Kidney epithelial cell (primary cell): ENCODE measurements around the gene MCC. TPM values are rescaled to one million over a fixed set of nuclear protein-coding genes. Genes with fewer than 3 reads are reported as not detected.

Experiments used
- DNase-seq: peaks from one replicate; pipeline ENCODE4 v3.0.0-alpha.2; 2010; ENCODE audit warnings: low read depth
- H3K27me3 ChIP-seq: 2 replicates; pipeline ENCODE4 v1.6.0; 2011; ENCODE audit warnings: low read length; ENCODE audit not compliant: control insufficient read depth, insufficient read depth
- H3K36me3 ChIP-seq: 2 replicates; pipeline ENCODE4 v1.5.1; 2011; ENCODE audit warnings: low read length; ENCODE audit not compliant: control insufficient read depth, insufficient read depth
- H3K4me3 ChIP-seq: 2 replicates; pipeline ENCODE4 v1.5.1; 2011; ENCODE audit warnings: low read depth, mild to moderate bottlenecking, control low read depth, low read length
- CTCF ChIP-seq: IDR thresholded peaks from 2 replicates; pipeline ENCODE4 v1.5.1; 2011; ENCODE audit warnings: mild to moderate bottlenecking, moderate library complexity, low read length, control low read depth, inconsistent platforms; ENCODE audit not compliant: insufficient read depth, poor library complexity, severe bottlenecking
- total RNA-seq: library from RNA; depleted of rRNA; stranded (reverse); fragments of >200 nt; gene quantifications from 2 replicates; pipeline ENCODE4 v1.2.3, GENCODE V29; 2015

Gene MCC
- total RNA-seq, 1 donor from 2014 or later: 16.7 TPM

DNA sequence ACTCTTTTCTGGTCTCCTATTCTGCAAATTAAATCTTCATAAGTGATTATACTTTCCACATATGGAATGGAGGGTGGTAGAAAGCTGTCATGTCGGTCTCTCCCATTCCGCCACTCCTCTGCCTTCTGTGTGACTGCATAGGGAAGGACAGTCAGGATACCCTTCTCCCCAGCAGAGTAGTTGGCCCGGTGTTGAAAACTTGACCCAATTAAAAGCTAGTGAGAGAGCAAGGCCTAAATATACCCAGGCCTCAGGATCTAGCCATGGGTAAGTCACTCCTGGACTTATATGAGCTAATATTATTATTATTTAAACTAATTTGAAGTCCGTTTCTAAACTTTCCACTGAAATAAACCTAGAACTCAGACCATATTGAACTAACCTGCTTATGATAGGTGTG, 248.2 kb downstream of the MCC start:
- Histone ChIP-seq H3K27me3 (no peaks in the 10 kb centered on the region), H3K36me3 (no peaks in the 10 kb centered on the region), H3K4me3 (no peak overlapping the region)
- no peak for TF ChIP-seq CTCF
- DNase-seq: no peak

DNA sequence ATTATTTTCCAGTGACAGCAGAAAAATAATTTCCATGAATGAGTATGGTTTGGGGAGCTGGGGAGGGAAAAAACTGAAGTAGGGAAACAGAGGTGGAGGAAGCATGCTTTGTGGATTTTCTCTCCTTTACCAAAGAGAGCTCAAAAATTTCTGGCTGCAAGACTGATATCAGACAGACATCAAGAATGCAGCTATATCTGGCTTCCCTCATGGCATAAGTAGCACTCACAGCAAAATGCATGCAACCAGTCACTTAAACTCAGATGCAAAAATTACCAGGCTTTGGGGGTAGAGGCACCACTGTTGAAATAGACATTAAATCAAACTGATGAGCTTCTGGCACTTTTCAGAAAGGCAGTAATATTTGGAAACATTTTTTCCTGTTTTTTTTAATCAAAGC, 250.4 kb downstream of the MCC start:
- H3K27me3 ChIP-seq: no peaks in the 10 kb centered on the region
- no peak for TF ChIP-seq CTCF
- H3K36me3 ChIP-seq: no peaks in the 10 kb centered on the region
- H3K4me3 ChIP-seq: no peak overlapping the region
- DNase-seq: no peak

DNA sequence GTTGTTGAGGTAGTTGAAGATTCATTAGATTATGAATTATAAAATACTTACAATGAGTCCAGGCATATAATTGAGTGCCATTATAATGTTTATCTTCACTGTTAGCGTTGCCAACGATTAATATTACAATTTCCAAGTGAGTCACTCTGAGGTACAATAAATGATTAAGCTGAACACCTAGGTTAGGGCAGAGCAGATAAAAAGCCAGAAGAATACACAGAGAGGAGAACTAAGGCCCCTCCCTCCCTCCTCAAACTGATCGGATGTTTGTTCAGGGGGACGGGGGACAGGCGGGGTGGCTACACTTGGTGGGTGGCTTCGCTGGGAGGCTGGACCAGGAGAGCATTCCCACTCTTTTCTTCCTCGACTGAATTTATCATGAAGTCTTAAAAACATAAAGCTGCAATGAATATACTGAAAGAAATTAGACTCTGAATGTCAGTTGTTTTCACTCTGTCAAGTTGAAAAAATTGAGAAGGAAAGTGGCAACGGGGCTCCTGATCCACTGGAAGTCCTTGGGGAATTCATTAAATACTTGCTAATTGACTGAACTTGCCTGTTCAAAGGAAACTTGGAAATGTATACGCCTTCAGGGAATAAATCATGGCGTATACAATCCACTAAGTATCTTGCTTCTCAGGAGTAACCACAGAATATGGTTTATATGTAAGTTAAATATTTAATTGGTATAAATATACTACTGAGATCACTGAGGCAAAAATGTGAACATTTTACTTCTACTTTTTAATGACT, 251.5 kb downstream of the MCC start:
- DNase-seq: no peak
- Histone ChIP-seq H3K4me3 (no peak overlapping the region), H3K36me3 (no peaks in the 10 kb centered on the region), H3K27me3 (no peaks in the 10 kb centered on the region)
- TF ChIP-seq CTCF: no peak

- H3K36me3 ChIP-seq: no peaks in the 10 kb centered on the region
- no peak for DNase-seq
These were observed 252.4 kb downstream of the MCC start for GRCh38 chr5:113235884-113236283.

GRCh38 chr5:113234546-113234945, 253.7 kb downstream of the MCC start:
- TF ChIP-seq CTCF: no peak
- H3K27me3 ChIP-seq: no peaks in the 10 kb centered on the region
- no peak for DNase-seq
- H3K36me3 ChIP-seq: no peaks in the 10 kb centered on the region
- no peak overlapping the region for H3K4me3 ChIP-seq

More at GRCh38 chr5:113235884-113236283, 252.4 kb downstream of the MCC start:
- H3K27me3 ChIP-seq: no peaks in the 10 kb centered on the region
- TF ChIP-seq CTCF: no peak
- H3K4me3 ChIP-seq: no peak overlapping the region

- no peak for DNase-seq
- no peaks in the 10 kb centered on the region for H3K36me3 ChIP-seq
- TF ChIP-seq CTCF: no peak
- no peaks in the 10 kb centered on the region for H3K27me3 ChIP-seq
- H3K4me3 ChIP-seq: no peak overlapping the region
These were observed 254.6 kb downstream of the MCC start for GRCh38 chr5:113233606-113234005.
